Measurements from ENCODE around the gene KRIT1.

DNA sequence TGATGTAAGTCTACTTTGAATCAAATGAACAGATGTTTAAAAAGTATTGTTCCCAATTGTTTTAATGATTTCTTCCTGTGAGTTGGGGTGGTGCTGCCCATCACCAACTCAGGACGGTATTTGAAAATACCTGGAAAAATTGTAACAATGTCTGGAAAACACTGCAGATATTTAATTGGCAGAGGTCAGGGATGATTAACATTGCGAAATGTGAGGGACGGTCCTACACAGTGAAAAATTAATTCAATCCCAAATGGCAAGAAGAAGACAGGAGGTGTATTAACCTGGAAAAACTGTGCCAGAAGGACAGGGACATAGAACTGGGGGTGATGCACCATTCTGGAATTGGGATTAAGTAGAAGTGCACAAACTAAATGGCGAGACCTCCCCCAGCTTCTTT lies 29.6 kb upstream of the KRIT1 start:
- TF ChIP-seq, protein P1, sequence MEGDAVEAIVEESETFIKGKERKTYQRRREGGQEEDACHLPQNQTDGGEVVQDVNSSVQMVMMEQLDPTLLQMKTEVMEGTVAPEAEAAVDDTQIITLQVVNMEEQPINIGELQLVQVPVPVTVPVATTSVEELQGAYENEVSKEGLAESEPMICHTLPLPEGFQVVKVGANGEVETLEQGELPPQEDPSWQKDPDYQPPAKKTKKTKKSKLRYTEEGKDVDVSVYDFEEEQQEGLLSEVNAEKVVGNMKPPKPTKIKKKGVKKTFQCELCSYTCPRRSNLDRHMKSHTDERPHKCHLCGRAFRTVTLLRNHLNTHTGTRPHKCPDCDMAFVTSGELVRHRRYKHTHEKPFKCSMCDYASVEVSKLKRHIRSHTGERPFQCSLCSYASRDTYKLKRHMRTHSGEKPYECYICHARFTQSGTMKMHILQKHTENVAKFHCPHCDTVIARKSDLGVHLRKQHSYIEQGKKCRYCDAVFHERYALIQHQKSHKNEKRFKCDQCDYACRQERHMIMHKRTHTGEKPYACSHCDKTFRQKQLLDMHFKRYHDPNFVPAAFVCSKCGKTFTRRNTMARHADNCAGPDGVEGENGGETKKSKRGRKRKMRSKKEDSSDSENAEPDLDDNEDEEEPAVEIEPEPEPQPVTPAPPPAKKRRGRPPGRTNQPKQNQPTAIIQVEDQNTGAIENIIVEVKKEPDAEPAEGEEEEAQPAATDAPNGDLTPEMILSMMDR (IDR thresholded peaks at IDR 0.05): no peak
- TF ChIP-seq ZBTB21 (CRISPR knock-in tag; IDR thresholded peaks at IDR 0.05; ENCODE audit: borderline replicate concordance): no peak
- TF ChIP-seq ELF4 (CRISPR knock-in tag; IDR thresholded peaks at IDR 0.05; ENCODE audit: low read depth): no peak
- no peak for TF ChIP-seq KAT7 (CRISPR knock-in tag; IDR thresholded peaks at IDR 0.05; ENCODE audit: borderline replicate concordance)
- no peak for TF ChIP-seq TEAD4 (CRISPR knock-in tag; IDR thresholded peaks at IDR 0.05)
- no peak for TF ChIP-seq FOXP1 (CRISPR knock-in tag; IDR thresholded peaks at IDR 0.05; ENCODE audit: borderline replicate concordance)
- no peak for TF ChIP-seq TP53 (CRISPR knock-in tag; IDR thresholded peaks at IDR 0.05)
- no peak for TF ChIP-seq NFE2L1 (CRISPR knock-in tag; IDR thresholded peaks at IDR 0.05)
- TF ChIP-seq, protein P2, sequence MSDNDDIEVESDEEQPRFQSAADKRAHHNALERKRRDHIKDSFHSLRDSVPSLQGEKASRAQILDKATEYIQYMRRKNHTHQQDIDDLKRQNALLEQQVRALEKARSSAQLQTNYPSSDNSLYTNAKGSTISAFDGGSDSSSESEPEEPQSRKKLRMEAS (CRISPR knock-in tag; IDR thresholded peaks at IDR 0.05): no peak
- TF ChIP-seq ETV6 (CRISPR knock-in tag; IDR thresholded peaks at IDR 0.05): no peak
- TF ChIP-seq, protein P3, sequence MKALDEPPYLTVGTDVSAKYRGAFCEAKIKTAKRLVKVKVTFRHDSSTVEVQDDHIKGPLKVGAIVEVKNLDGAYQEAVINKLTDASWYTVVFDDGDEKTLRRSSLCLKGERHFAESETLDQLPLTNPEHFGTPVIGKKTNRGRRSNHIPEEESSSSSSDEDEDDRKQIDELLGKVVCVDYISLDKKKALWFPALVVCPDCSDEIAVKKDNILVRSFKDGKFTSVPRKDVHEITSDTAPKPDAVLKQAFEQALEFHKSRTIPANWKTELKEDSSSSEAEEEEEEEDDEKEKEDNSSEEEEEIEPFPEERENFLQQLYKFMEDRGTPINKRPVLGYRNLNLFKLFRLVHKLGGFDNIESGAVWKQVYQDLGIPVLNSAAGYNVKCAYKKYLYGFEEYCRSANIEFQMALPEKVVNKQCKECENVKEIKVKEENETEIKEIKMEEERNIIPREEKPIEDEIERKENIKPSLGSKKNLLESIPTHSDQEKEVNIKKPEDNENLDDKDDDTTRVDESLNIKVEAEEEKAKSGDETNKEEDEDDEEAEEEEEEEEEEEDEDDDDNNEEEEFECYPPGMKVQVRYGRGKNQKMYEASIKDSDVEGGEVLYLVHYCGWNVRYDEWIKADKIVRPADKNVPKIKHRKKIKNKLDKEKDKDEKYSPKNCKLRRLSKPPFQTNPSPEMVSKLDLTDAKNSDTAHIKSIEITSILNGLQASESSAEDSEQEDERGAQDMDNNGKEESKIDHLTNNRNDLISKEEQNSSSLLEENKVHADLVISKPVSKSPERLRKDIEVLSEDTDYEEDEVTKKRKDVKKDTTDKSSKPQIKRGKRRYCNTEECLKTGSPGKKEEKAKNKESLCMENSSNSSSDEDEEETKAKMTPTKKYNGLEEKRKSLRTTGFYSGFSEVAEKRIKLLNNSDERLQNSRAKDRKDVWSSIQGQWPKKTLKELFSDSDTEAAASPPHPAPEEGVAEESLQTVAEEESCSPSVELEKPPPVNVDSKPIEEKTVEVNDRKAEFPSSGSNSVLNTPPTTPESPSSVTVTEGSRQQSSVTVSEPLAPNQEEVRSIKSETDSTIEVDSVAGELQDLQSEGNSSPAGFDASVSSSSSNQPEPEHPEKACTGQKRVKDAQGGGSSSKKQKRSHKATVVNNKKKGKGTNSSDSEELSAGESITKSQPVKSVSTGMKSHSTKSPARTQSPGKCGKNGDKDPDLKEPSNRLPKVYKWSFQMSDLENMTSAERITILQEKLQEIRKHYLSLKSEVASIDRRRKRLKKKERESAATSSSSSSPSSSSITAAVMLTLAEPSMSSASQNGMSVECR (CRISPR knock-in tag; IDR thresholded peaks at IDR 0.05; ENCODE audit: borderline replicate concordance): no peak
- TF ChIP-seq, protein P4, sequence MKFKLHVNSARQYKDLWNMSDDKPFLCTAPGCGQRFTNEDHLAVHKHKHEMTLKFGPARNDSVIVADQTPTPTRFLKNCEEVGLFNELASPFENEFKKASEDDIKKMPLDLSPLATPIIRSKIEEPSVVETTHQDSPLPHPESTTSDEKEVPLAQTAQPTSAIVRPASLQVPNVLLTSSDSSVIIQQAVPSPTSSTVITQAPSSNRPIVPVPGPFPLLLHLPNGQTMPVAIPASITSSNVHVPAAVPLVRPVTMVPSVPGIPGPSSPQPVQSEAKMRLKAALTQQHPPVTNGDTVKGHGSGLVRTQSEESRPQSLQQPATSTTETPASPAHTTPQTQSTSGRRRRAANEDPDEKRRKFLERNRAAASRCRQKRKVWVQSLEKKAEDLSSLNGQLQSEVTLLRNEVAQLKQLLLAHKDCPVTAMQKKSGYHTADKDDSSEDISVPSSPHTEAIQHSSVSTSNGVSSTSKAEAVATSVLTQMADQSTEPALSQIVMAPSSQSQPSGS (CRISPR knock-in tag; IDR thresholded peaks at IDR 0.05; ENCODE audit: borderline replicate concordance, low read depth): no peak
